Stomach (tissue), 9 donors: ENCODE data around the gene SCCPDH. TPM values are rescaled to one million over a fixed set of nuclear protein-coding genes. Genes with fewer than 3 reads are reported as not detected.

ENCODE experiments used
- DNase-seq, 2 donors: peaks; one replicate each; pipeline versions ENCODE4 v3.0.0 to v3.0.0-alpha.2; 2013 to 2019
- H3K27ac ChIP-seq, 5 donors: fragments of 200-600 bp in 4 of 5; sonication (generic) in 4 of 5; one replicate each; pipeline ENCODE4 v1.5.1; 2013 to 2019; ENCODE audit warnings: mild to moderate bottlenecking in 1 of 5, moderate library complexity in 1 of 5
- H3K27me3 ChIP-seq, 3 donors: fragments of 200-600 bp; sonication (generic); one replicate each; pipeline ENCODE4 v1.5.1; 2017 to 2019; ENCODE audit warnings: mixed run types in 1 of 3
- H3K36me3 ChIP-seq, 4 donors: fragments of 200-600 bp; sonication (generic); 1 replicate in 3 of 4; 2 replicates in 1 of 4; pipeline ENCODE4 v1.5.1; 2016 to 2019
- H3K4me1 ChIP-seq, 4 donors: fragments of 200-600 bp; sonication (generic); one replicate each; pipeline ENCODE4 v1.5.1; 2016 to 2019
- H3K4me3 ChIP-seq, 4 donors: fragments of 200-600 bp; sonication (generic) in 3 of 4; one replicate each; pipeline ENCODE4 v1.5.1; 2016 to 2019; ENCODE audit warnings: mild to moderate bottlenecking in 1 of 4
- H3K9me3 ChIP-seq, 4 donors: fragments of 200-600 bp; sonication (generic); one replicate each; pipeline ENCODE4 v1.5.1; 2016 to 2019
- CTCF ChIP-seq, 7 experiments: fragments of 450-650 bp in 4 of 7; fragments of 200-600 bp in 3 of 7; sonication (generic) in 3 of 7; IDR thresholded peaks; one replicate each; pipeline ENCODE4 v1.5.1; 2016 to 2019; ENCODE audit warnings: antibody characterized with exemption in 7 of 7, control low read depth in 2 of 7, mild to moderate bottlenecking in 1 of 7
- EP300 ChIP-seq: sonication (generic); formaldehyde crosslinking; IDR thresholded peaks from one replicate; pipeline ENCODE4 v1.6.1; 2017; ENCODE audit warnings: antibody characterized with exemption
- POLR2A ChIP-seq, 4 donors: fragments of 450-650 bp; IDR thresholded peaks; one replicate each; pipeline ENCODE4 v1.6.1; 2016; ENCODE audit warnings: antibody characterized with exemption in 4 of 4, control low read depth in 2 of 4, mild to moderate bottlenecking in 1 of 4, moderate library complexity in 1 of 4
- POLR2AphosphoS5 ChIP-seq, 3 donors: sonication (generic); formaldehyde crosslinking; IDR thresholded peaks; one replicate each; pipeline ENCODE4 v1.6.1; 2016; ENCODE audit warnings: antibody characterized with exemption in 3 of 3
- WGBS, 5 donors: extraction: QIAGEN DNeasy Blood & Tissue Kit in 3 of 5; methylation state at CpG; one replicate each; pipeline versions ENCODE4 v1.1.5 to v1.1.7; 2013 to 2018; 5-methylcytosine and 5-hydroxymethylcytosine counted together
- intact Hi-C: fragments of 100-400 bp; cut with DNase I; formaldehyde crosslinking; loops from one replicate; pipeline ENCODE4 v1.15.1; 2023; ENCODE audit warnings: low total_unique reads
- polyA plus RNA-seq, 3 donors: library from polyadenylated mRNA; stranded (reverse); fragments of 200-250 nt; gene quantifications; one replicate each; pipeline ENCODE4 v1.2.3, GENCODE V29; 2013
- total RNA-seq, 5 donors: library from RNA; depleted of rRNA; stranded (reverse); fragments of >200 nt; gene quantifications; one replicate each; pipeline versions ENCODE4 v1.1.0 to v1.2.3, GENCODE V29; 2014 to 2016
- donor health status: healthy with polysubstance abuse.
- donor health status: Bipolar disorder and iron deficiency.
- donor health status: healthy.

SCCPDH gene
- total and polyA plus RNA-seq, 8 donors = 13.4 to 66.3 (median 20.7) TPM

- Histone ChIP-seq H3K9me3 (no peaks in the 10 kb centered on the region), H3K27ac (no peak overlapping the region), H3K36me3 (no peaks in the 10 kb centered on the region), H3K27me3 (no peaks in the 10 kb centered on the region), H3K4me1 (no peaks in the 10 kb centered on the region), H3K4me3 (no peak overlapping the region)
- WGBS, 5 donors = 90 to 94% (median 93%) methylated on average over 3 to 9 of the region's 9 CpGs
- intact Hi-C loops = no loop called here
- no peak for TF ChIP-seq EP300
- TF ChIP-seq POLR2AphosphoS5 (IDR thresholded peaks at IDR 0.05) = no peak
- DNase-seq = no peak
These were observed 40.7 kb upstream of the SCCPDH start for GRCh38 chr1:246683521-246683920.

GRCh38 chr1:246687002-246687401 is 37.2 kb upstream of the SCCPDH start:
- Histone ChIP-seq H3K4me3 (no peak overlapping the region), H3K36me3 (no peaks in the 10 kb centered on the region), H3K27ac (no peak overlapping the region), H3K27me3 (no peaks in the 10 kb centered on the region), H3K9me3 (no peaks in the 10 kb centered on the region), H3K4me1 (peaks cover 0 to 14% (median 13%) of the 10 kb centered on the region in 4 donors)
- no peak for DNase-seq
- WGBS, 5 donors = 80 to 88% (median 87%) methylated on average over 6 to 14 of the region's 14 CpGs
- TF ChIP-seq CTCF (IDR thresholded peaks at IDR 0.05) (no peak), EP300 (no peak), POLR2A (IDR thresholded peaks at IDR 0.05) (no peak), POLR2AphosphoS5 (IDR thresholded peaks at IDR 0.05) (no peak)
- intact Hi-C loops = no loop called here

- intact Hi-C loops = loop anchor here (10.0 kb wide), 1 partner anchor 185 kb away; the partner anchor contains the start of gene SMYD3
- Histone ChIP-seq H3K27me3 (no peaks in the 10 kb centered on the region), H3K9me3 (peaks cover 0 to 5% (median 0%) of the 10 kb centered on the region in 4 donors), H3K27ac (peak overlapping the region in 4 of 5 donors; percentile 7 to 54 (median 32)), H3K4me1 (peaks cover 0 to 14% (median 13%) of the 10 kb centered on the region in 4 donors), H3K4me3 (peak overlapping the region; percentile 31 to 39 (median 32)), H3K36me3 (no peaks in the 10 kb centered on the region)
- peak; percentile 71 to 90 for DNase-seq
- WGBS, 5 donors = 4 to 9% (median 8%) methylated on average over 8 to 16 of the region's 16 CpGs
- TF ChIP-seq POLR2AphosphoS5 (IDR thresholded peaks at IDR 0.05) (peak in 1 of 3 donors; percentile 33), CTCF (IDR thresholded peaks at IDR 0.05) (peak in 5 of 7 experiments; percentile 30 to 86 (median 68)), POLR2A (IDR thresholded peaks at IDR 0.05) (no peak), EP300 (no peak)
These were observed 34.7 kb upstream of the SCCPDH start for GRCh38 chr1:246689409-246690008.

GRCh38 chr1:246690100-246690499 is 34.1 kb upstream of the SCCPDH start:
- TF ChIP-seq POLR2AphosphoS5 (IDR thresholded peaks at IDR 0.05) (no peak), EP300 (no peak), POLR2A (IDR thresholded peaks at IDR 0.05) (no peak), CTCF (IDR thresholded peaks at IDR 0.05) (no peak)
- H3K27me3 ChIP-seq = no peaks in the 10 kb centered on the region
- peaks cover 0 to 9% (median under 1%) of the 10 kb centered on the region in 4 donors for H3K9me3 ChIP-seq
- H3K27ac ChIP-seq = peak overlapping the region in 3 of 5 donors; percentile 7 to 54 (median 30)
- H3K4me1 ChIP-seq = peaks cover 0 to 14% (median 13%) of the 10 kb centered on the region in 4 donors
- DNase-seq = no peak
- H3K4me3 ChIP-seq = peak overlapping the region; percentile 31 to 39 (median 32)
- no peaks in the 10 kb centered on the region for H3K36me3 ChIP-seq
- 46 to 71% (median 53%) methylated on average over 12 of the region's 12 CpGs for WGBS, 5 donors
- intact Hi-C loops = loop anchor here (10.0 kb wide), 1 partner anchor 185 kb away; the partner anchor contains the start of gene SMYD3
